Neuronal stem cell (in vitro differentiated cells): ENCODE data around the gene PRDM10.

Experiments used
- DNase-seq: peaks from one replicate; pipeline ENCODE4 v3.0.0-alpha.2; 2013; ENCODE audit warnings: low spot score
- H2AFZ ChIP-seq: one replicate; pipeline ENCODE4 v1.6.1; 2013; ENCODE audit warnings: mild to moderate bottlenecking, low read length, inconsistent platforms
- H2AK5ac ChIP-seq: 2 replicates; pipeline ENCODE4 v1.6.1; 2013; ENCODE audit warnings: low read depth, mild to moderate bottlenecking, inconsistent platforms, low read length, moderate library complexity, mixed read lengths
- H2BK120ac ChIP-seq: 2 replicates; pipeline ENCODE4 v1.6.1; 2013; ENCODE audit warnings: low read depth, mild to moderate bottlenecking, inconsistent platforms, low read length, moderate library complexity, mixed read lengths
- H2BK12ac ChIP-seq: one replicate; pipeline ENCODE4 v1.6.1; 2013; ENCODE audit warnings: low read length, inconsistent platforms
- H2BK15ac ChIP-seq: 2 replicates; pipeline ENCODE4 v1.6.1; 2013; ENCODE audit warnings: mild to moderate bottlenecking, low read length, inconsistent platforms, mixed read lengths
- H2BK5ac ChIP-seq: one replicate; pipeline ENCODE4 v1.6.1; 2013; ENCODE audit warnings: inconsistent platforms, mild to moderate bottlenecking, low read length, moderate library complexity
- H3K14ac ChIP-seq: one replicate; pipeline ENCODE4 v1.6.1; 2013; ENCODE audit warnings: low read length, inconsistent platforms
- H3K18ac ChIP-seq: 2 replicates; pipeline ENCODE4 v1.6.1; 2013; ENCODE audit warnings: low read length, inconsistent platforms
- H3K23ac ChIP-seq: 2 replicates; pipeline ENCODE4 v1.6.1; 2013; ENCODE audit warnings: low read depth, mild to moderate bottlenecking, mixed read lengths, low read length, inconsistent platforms; ENCODE audit not compliant: poor library complexity
- H3K27ac ChIP-seq: replicated peaks from 3 replicates; pipeline ENCODE4 v1.5.1; 2013; ENCODE audit warnings: low read length, inconsistent platforms
- H3K27me3 ChIP-seq, 3 experiments: 2 replicates each; pipeline ENCODE4 v1.6.1; 2013; ENCODE audit warnings: low read length in 3 of 3, mild to moderate bottlenecking in 2 of 3, inconsistent platforms in 1 of 3, low read depth in 1 of 3, mixed read lengths in 1 of 3, moderate library complexity in 1 of 3; ENCODE audit not compliant: control insufficient read depth in 3 of 3, insufficient read depth in 3 of 3
- H3K36me3 ChIP-seq, 2 donors: replicated peaks in 1 of 2; 2 replicates each; pipeline ENCODE4 v1.6.1; 2013; ENCODE audit warnings: low read length in 2 of 2; ENCODE audit not compliant: control insufficient read depth in 2 of 2, insufficient read depth in 2 of 2
- H3K4ac ChIP-seq: 2 replicates; pipeline ENCODE4 v1.6.1; 2013; ENCODE audit warnings: inconsistent platforms, mild to moderate bottlenecking, low read length, moderate library complexity
- H3K4me1 ChIP-seq, 2 donors: 1 replicate in 1 of 2; 2 replicates in 1 of 2; pipeline ENCODE4 v1.6.1; 2013; ENCODE audit warnings: low read length in 2 of 2, low read depth in 1 of 2; ENCODE audit not compliant: control insufficient read depth in 2 of 2, insufficient read depth in 1 of 2
- H3K4me2 ChIP-seq: one replicate; pipeline ENCODE4 v1.6.1; 2013; ENCODE audit warnings: mild to moderate bottlenecking, low read length, inconsistent platforms; ENCODE audit not compliant: insufficient read depth, poor library complexity, severe bottlenecking
- H3K4me3 ChIP-seq, 2 donors: 2 replicates each; pipeline ENCODE4 v1.5.1; 2013; ENCODE audit warnings: low read length in 2 of 2, mild to moderate bottlenecking in 2 of 2, inconsistent platforms in 1 of 2, moderate library complexity in 1 of 2
- H3K79me1 ChIP-seq: one replicate; pipeline ENCODE4 v1.6.1; 2013; ENCODE audit warnings: low read depth, mild to moderate bottlenecking, inconsistent platforms, low read length, moderate library complexity
- H3K9ac ChIP-seq: one replicate; pipeline ENCODE4 v1.6.1; 2013; ENCODE audit warnings: mild to moderate bottlenecking, low read depth, low read length, inconsistent platforms; ENCODE audit not compliant: poor library complexity
- H3K9me3 ChIP-seq, 2 donors: replicated peaks in 1 of 2; 2 replicates each; pipeline versions ENCODE3 to v1.6.1; 2013; ENCODE audit warnings: low read length in 2 of 2, mild to moderate bottlenecking in 2 of 2, inconsistent platforms in 1 of 2, low read depth in 1 of 2, mixed read lengths in 1 of 2, moderate library complexity in 1 of 2; ENCODE audit not compliant: control insufficient read depth in 2 of 2, insufficient read depth in 1 of 2
- H4K8ac ChIP-seq: one replicate; pipeline ENCODE4 v1.6.1; 2013; ENCODE audit warnings: low read depth, mild to moderate bottlenecking, inconsistent platforms, low read length, moderate library complexity
- H4K91ac ChIP-seq: one replicate; pipeline ENCODE4 v1.6.1; 2013; ENCODE audit warnings: low read length, low read depth, mild to moderate bottlenecking, inconsistent platforms; ENCODE audit not compliant: poor library complexity
- WGBS, 2 donors: extraction: QIAGEN DNeasy Blood & Tissue Kit; methylation state at CpG; one replicate each; pipeline ENCODE4 v1.1.7; 2013; ENCODE audit warnings: missing lambda C conversion rate in 2 of 2, mixed read lengths in 1 of 2; ENCODE audit not compliant: insufficient read length in 2 of 2, insufficient replicate concordance in 1 of 2; ENCODE audit errors: extremely low coverage in 2 of 2; 5-methylcytosine and 5-hydroxymethylcytosine counted together

Gene PRDM10

DNA sequence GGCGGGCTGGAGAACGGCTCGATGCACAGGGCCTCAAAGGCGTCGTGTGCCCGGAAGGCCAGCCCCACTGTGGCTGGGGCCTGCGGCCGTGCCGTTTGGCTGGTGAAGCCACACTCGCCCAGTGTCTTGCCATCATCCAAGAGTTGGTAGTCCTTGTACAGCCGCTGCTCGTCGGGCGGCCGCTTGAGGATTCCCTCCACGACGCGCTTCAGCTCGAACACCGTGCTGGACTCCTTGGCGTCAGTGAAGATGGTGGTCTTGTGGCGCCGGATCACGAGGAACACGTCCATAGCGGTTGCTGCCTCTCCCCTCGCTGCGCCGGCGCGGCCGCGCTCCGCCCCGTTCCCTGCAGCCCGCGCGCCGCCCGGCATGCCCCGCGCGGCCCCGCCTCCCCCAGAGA, 30.3 kb upstream of the PRDM10 start:
- Histone ChIP-seq H3K36me3 (no peaks in the 10 kb centered on the region), H3K9ac (no peak overlapping the region), H3K27me3 (no peaks in the 10 kb centered on the region), H3K4ac (peak overlapping the region; percentile 84), H3K4me2 (no peak overlapping the region), H3K27ac (no peak overlapping the region), H3K4me3 (no peak overlapping the region), H2BK15ac (no peak overlapping the region), H3K9me3 (no peaks in the 10 kb centered on the region), H3K4me1 (peaks cover 3 to 14% of the 10 kb centered on the region in 2 donors), H2BK12ac (peak overlapping the region; percentile 22), H2BK120ac (no peak overlapping the region), H3K23ac (no peak overlapping the region), H2AFZ (no peak overlapping the region), H3K14ac (peak overlapping the region; percentile 31), H4K8ac (peak overlapping the region; percentile 86), H2AK5ac (peak overlapping the region; percentile 98), H3K18ac (peak overlapping the region; percentile 78), H2BK5ac (peak overlapping the region; percentile 87), H3K79me1 (no peaks in the 10 kb centered on the region), H4K91ac (no peak overlapping the region)
- no peak for DNase-seq
- WGBS, 2 donors, result no CpG with 5 or more reads among the region's 44 CpGs

DNA sequence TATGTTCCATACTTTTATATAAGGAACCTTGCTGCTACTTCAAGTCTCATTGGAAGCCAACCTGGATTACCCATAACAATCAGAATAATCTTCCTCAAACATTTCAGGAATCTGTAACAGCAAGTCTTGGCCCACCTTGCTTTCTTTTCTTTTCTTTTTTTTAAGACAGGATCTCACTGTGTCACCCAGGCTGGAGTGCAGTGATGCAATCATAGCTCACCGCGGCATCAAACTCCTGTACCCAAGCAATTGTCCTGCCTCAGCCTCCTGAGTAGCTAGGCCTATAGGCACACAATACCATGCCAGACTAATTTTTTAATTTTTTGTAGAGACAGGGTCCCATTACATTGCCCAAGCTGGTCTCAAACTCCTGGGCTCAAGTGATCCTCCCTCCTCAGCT, 29.3 kb upstream of the PRDM10 start:
- Histone ChIP-seq H3K27me3 (no peaks in the 10 kb centered on the region), H3K9me3 (no peaks in the 10 kb centered on the region), H2BK12ac (no peak overlapping the region), H2AFZ (no peak overlapping the region), H4K91ac (no peak overlapping the region), H4K8ac (no peak overlapping the region), H3K14ac (no peak overlapping the region), H2BK15ac (no peak overlapping the region), H3K23ac (no peak overlapping the region), H2BK5ac (no peak overlapping the region), H3K36me3 (no peaks in the 10 kb centered on the region), H3K4me2 (no peak overlapping the region), H3K4ac (no peak overlapping the region), H3K18ac (no peak overlapping the region), H2AK5ac (no peak overlapping the region), H3K4me1 (peaks cover 0 to 10% of the 10 kb centered on the region in 2 donors), H2BK120ac (no peak overlapping the region), H3K9ac (no peak overlapping the region), H3K4me3 (no peak overlapping the region), H3K27ac (peak overlapping the region; percentile 57), H3K79me1 (no peaks in the 10 kb centered on the region)
- WGBS, 2 donors, result no CpG with 5 or more reads among the region's 2 CpGs
- DNase-seq, result no peak

DNA sequence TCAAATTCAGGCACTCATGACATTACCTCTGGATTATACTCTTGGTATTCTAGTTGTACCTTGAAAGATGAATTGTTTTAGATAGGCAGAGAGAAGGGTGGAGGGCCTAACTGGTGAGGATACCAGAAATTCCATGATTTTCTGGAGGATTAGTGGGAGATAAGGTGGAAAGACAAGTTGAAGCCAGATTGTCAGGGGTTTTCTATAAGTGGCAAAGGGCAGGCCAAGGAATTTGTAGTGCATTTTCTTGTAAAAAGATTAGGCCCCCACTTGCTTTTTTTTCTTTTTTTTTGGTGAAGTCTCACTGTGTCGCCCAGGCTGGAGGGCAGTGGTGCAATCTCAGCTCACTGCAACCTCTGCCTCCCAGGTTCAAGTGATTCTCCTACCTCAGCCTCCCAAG, 28.4 kb upstream of the PRDM10 start:
- Histone ChIP-seq H3K4me1 (peaks cover 0 to 8% of the 10 kb centered on the region in 2 donors), H3K4me2 (no peak overlapping the region), H3K18ac (no peak overlapping the region), H2AFZ (no peak overlapping the region), H2AK5ac (no peak overlapping the region), H3K9ac (no peak overlapping the region), H3K9me3 (no peaks in the 10 kb centered on the region), H3K14ac (no peak overlapping the region), H4K8ac (no peak overlapping the region), H3K4ac (no peak overlapping the region), H3K27me3 (no peaks in the 10 kb centered on the region), H3K36me3 (no peaks in the 10 kb centered on the region), H2BK5ac (no peak overlapping the region), H3K27ac (no peak overlapping the region), H3K23ac (no peak overlapping the region), H2BK15ac (no peak overlapping the region), H3K4me3 (no peak overlapping the region), H2BK120ac (no peak overlapping the region), H2BK12ac (no peak overlapping the region), H3K79me1 (no peaks in the 10 kb centered on the region), H4K91ac (no peak overlapping the region)
- DNase-seq, result no peak
- WGBS, 2 donors, result no CpG with 5 or more reads among the region's 1 CpG

DNA sequence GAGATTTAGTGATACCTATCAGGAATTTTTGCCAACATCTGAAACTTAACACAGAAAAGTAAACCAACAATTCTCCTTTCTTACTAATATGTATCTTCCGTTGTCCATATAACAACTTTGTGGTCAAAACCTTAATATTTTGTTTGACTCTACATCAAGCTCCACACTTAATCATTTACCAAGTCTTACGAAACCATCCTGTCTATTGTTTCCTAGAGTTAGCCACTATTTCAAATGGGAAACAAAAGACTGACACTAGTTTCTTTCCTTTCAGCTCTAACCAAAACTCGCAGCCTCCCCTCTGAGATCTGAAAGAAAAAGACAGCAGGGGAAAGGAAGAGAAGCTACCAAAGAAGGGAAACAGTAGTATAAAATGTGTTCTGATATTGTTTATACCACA, 26.5 kb upstream of the PRDM10 start:
- H3K4me3 ChIP-seq, result no peak overlapping the region
- H3K14ac ChIP-seq, result no peak overlapping the region
- peaks cover 0 to 8% of the 10 kb centered on the region in 2 donors for H3K4me1 ChIP-seq
- no peak overlapping the region for H3K18ac ChIP-seq
- no peak overlapping the region for H3K9ac ChIP-seq
- peak overlapping the region; percentile 37 for H2AFZ ChIP-seq
- H3K36me3 ChIP-seq, result no peaks in the 10 kb centered on the region
- WGBS, 2 donors, result no CpG with 5 or more reads among the region's 3 CpGs
- H3K4ac ChIP-seq, result no peak overlapping the region
- no peak overlapping the region for H2AK5ac ChIP-seq
- H2BK120ac ChIP-seq, result no peak overlapping the region
- H3K9me3 ChIP-seq, result no peaks in the 10 kb centered on the region
- no peak overlapping the region for H4K8ac ChIP-seq
- H3K23ac ChIP-seq, result no peak overlapping the region
- no peak overlapping the region for H2BK12ac ChIP-seq
- no peaks in the 10 kb centered on the region for H3K27me3 ChIP-seq
- H3K4me2 ChIP-seq, result no peak overlapping the region
- H2BK5ac ChIP-seq, result no peak overlapping the region
- H2BK15ac ChIP-seq, result no peak overlapping the region
- H4K91ac ChIP-seq, result no peak overlapping the region
- H3K27ac ChIP-seq, result no peak overlapping the region
- DNase-seq, result no peak
- H3K79me1 ChIP-seq, result no peaks in the 10 kb centered on the region
